ENCODE measurements around the gene PBX3.

PBX3 gene

DNA sequence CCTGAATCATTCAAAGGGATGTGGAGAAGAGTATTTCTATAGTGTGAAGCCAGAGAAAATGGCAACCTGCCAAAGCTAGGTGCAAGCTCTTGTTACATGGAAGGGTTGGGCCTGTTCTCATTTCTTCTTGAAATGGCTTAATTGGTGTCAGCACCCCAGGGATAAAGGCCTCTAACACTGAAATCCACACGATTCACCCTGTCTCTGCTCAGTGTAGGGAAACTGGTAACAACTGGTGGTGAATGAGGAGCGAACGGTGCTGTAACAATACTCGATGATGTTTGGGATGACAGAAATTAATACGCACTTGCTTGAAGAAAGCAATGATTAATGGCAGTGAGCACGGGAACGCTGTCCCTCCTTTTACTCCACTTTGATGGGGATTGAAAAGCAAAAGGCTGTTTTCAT, 16.2 kb downstream of the PBX3 start:
- Histone ChIP-seq H3F3A (ENCODE audit: low read depth) (no peaks in the 10 kb centered on the region), H2AFZ (ENCODE audit: low read length) (no peak overlapping the region), H4K20me1 (ENCODE audit: insufficient read depth, low read length, poor library complexity, severe bottlenecking) (peaks cover 44% of the 10 kb centered on the region), H3K9me2 (replicated peaks; ENCODE audit: low read depth, low read length) (no peaks in the 10 kb centered on the region), H3K4me1 (ENCODE audit: insufficient read depth, low read length, poor library complexity, severe bottlenecking) (peaks cover 74% of the 10 kb centered on the region), H3K79me2 (ENCODE audit: insufficient read depth, low read length) (peaks cover 97% of the 10 kb centered on the region), H3K9me3 (ENCODE audit: insufficient read depth, low read depth, low read length) (no peaks in the 10 kb centered on the region), H3K4me2 (ENCODE audit: low read depth, low read length, poor library complexity, severe bottlenecking) (peak overlapping the region; percentile 84), H3K27me3 (ENCODE audit: insufficient read depth, low read length, poor library complexity, severe bottlenecking) (no peaks in the 10 kb centered on the region), H3K4me3 (ENCODE audit: low read length, poor library complexity, severe bottlenecking) (peak overlapping the region; percentile 1), H3K36me3 (ENCODE audit: insufficient read depth, low read length) (no peaks in the 10 kb centered on the region), H3K9ac (ENCODE audit: low read depth, low read length, poor library complexity, severe bottlenecking) (peak overlapping the region; percentile 7)
- TF ChIP-seq, protein P1, sequence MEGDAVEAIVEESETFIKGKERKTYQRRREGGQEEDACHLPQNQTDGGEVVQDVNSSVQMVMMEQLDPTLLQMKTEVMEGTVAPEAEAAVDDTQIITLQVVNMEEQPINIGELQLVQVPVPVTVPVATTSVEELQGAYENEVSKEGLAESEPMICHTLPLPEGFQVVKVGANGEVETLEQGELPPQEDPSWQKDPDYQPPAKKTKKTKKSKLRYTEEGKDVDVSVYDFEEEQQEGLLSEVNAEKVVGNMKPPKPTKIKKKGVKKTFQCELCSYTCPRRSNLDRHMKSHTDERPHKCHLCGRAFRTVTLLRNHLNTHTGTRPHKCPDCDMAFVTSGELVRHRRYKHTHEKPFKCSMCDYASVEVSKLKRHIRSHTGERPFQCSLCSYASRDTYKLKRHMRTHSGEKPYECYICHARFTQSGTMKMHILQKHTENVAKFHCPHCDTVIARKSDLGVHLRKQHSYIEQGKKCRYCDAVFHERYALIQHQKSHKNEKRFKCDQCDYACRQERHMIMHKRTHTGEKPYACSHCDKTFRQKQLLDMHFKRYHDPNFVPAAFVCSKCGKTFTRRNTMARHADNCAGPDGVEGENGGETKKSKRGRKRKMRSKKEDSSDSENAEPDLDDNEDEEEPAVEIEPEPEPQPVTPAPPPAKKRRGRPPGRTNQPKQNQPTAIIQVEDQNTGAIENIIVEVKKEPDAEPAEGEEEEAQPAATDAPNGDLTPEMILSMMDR (conservative IDR thresholded peaks at IDR 0.05; ENCODE audit: low read length): no peak
- no peak for TF ChIP-seq EZH2phosphoT487 (IDR thresholded peaks at IDR 0.05; ENCODE audit: borderline replicate concordance)

DNA sequence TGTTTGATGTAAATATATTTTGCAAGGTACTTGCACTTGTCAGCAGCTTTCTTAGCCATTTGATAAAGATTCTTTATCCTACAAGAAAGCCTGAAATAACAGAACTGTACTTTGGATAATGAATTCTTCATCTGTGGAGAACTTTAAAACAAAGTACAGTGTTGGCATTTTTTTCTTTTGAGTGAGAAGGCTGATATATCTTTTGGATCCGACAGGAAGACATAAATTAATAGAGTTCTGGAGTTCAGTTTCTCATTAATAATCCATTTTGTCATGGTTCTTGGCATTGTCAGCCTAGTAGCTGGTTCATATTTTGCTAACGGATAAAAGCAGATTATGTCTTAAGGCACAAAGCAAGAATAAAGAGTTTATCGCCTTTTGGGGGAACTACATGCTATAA, 17.0 kb downstream of the PBX3 start:
- H3K4me3 ChIP-seq (ENCODE audit: low read length, poor library complexity, severe bottlenecking): no peak overlapping the region
- H3K9ac ChIP-seq (ENCODE audit: low read depth, low read length, poor library complexity, severe bottlenecking): peak overlapping the region; percentile 7
- H3K36me3 ChIP-seq (ENCODE audit: insufficient read depth, low read length): no peaks in the 10 kb centered on the region
- H3F3A ChIP-seq (ENCODE audit: low read depth): no peaks in the 10 kb centered on the region
- peaks cover 36% of the 10 kb centered on the region for H4K20me1 ChIP-seq (ENCODE audit: insufficient read depth, low read length, poor library complexity, severe bottlenecking)
- no peak for TF ChIP-seq EZH2phosphoT487 (IDR thresholded peaks at IDR 0.05; ENCODE audit: borderline replicate concordance)
- TF ChIP-seq, protein P1 (conservative IDR thresholded peaks at IDR 0.05; ENCODE audit: low read length): no peak
- no peaks in the 10 kb centered on the region for H3K9me3 ChIP-seq (ENCODE audit: insufficient read depth, low read depth, low read length)
- no peaks in the 10 kb centered on the region for H3K27me3 ChIP-seq (ENCODE audit: insufficient read depth, low read length, poor library complexity, severe bottlenecking)
- peak overlapping the region; percentile 84 for H3K4me2 ChIP-seq (ENCODE audit: low read depth, low read length, poor library complexity, severe bottlenecking)
- H2AFZ ChIP-seq (ENCODE audit: low read length): no peak overlapping the region
- peaks cover 72% of the 10 kb centered on the region for H3K4me1 ChIP-seq (ENCODE audit: insufficient read depth, low read length, poor library complexity, severe bottlenecking)
- no peaks in the 10 kb centered on the region for H3K9me2 ChIP-seq (replicated peaks; ENCODE audit: low read depth, low read length)
- peaks cover 97% of the 10 kb centered on the region for H3K79me2 ChIP-seq (ENCODE audit: insufficient read depth, low read length)

DNA sequence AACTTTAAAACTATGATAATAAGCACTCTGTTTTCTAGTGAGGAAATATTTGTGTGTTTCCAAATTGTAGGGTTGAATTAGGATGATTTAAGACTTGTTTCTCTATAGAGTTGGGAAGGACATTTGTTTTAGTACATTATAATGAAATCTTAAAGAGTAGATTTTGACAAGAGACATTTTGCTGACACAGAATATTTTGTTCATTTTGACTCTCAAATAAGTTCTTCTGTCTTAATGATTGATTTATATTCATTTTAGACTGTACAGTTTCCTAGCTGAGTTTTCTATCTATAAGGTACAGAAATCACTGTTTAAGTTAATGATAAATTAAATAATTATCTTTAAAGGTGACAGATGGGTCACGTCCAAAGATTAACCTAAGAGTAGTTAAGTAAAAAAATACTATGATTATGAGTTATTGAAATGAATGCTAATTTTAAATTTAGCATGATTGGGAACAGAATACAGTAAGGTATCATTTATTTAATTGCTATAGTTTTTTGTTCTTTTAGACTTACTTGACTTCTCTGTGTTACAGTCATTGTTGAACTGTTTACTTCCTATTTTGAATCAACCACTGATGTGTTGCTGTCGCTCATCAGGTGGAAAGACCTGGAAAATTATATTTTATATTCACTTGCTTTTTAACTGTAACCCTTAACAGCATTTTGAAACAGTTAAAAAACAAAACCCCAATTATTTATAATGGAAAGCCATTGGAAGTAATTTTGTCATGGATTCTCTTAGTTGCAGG, 19.5 kb downstream of the PBX3 start:
- peaks cover 23% of the 10 kb centered on the region for H4K20me1 ChIP-seq (ENCODE audit: insufficient read depth, low read length, poor library complexity, severe bottlenecking)
- no peaks in the 10 kb centered on the region for H3K9me3 ChIP-seq (ENCODE audit: insufficient read depth, low read depth, low read length)
- no peaks in the 10 kb centered on the region for H3K27me3 ChIP-seq (ENCODE audit: insufficient read depth, low read length, poor library complexity, severe bottlenecking)
- H3K79me2 ChIP-seq (ENCODE audit: insufficient read depth, low read length): peaks cover 97% of the 10 kb centered on the region
- H3K9me2 ChIP-seq (replicated peaks; ENCODE audit: low read depth, low read length): no peaks in the 10 kb centered on the region
- H3K9ac ChIP-seq (ENCODE audit: low read depth, low read length, poor library complexity, severe bottlenecking): no peak overlapping the region
- peaks cover 48% of the 10 kb centered on the region for H3K4me1 ChIP-seq (ENCODE audit: insufficient read depth, low read length, poor library complexity, severe bottlenecking)
- no peak overlapping the region for H3K4me3 ChIP-seq (ENCODE audit: low read length, poor library complexity, severe bottlenecking)
- H2AFZ ChIP-seq (ENCODE audit: low read length): no peak overlapping the region
- H3K4me2 ChIP-seq (ENCODE audit: low read depth, low read length, poor library complexity, severe bottlenecking): peak overlapping the region; percentile 48
- peaks cover 5% of the 10 kb centered on the region; the same call in 1 of the 2 replicates for H3K36me3 ChIP-seq (ENCODE audit: insufficient read depth, low read length)
- no peaks in the 10 kb centered on the region for H3F3A ChIP-seq (ENCODE audit: low read depth)
- TF ChIP-seq, protein P1 (conservative IDR thresholded peaks at IDR 0.05; ENCODE audit: low read length): no peak
- TF ChIP-seq EZH2phosphoT487 (IDR thresholded peaks at IDR 0.05; ENCODE audit: borderline replicate concordance): no peak
